GM18511 (cell line): ENCODE measurements around the gene PYM1.
A peak's percentile ranks its signal among the peaks of the same experiment; 100 is the strongest.

Experiments
- ATAC-seq: cut with Tn5 transposase; IDR thresholded peaks from one replicate; pipeline ENCODE4 v1.9.1; 2021; ENCODE audit warnings: mild to moderate bottlenecking, moderate library complexity; ENCODE audit not compliant: unreplicated experiment

The PYM1 gene

GRCh38 chr12:55927588-55928502, at the start of gene PYM1:
Gene PYM1 (minus strand): TSS chr12:55927894. CDS start chr12:55927761, 133 bp downstream.
- peak; percentile 42 for ATAC-seq

- peak; percentile 33 for ATAC-seq
Measured at GRCh38 chr12:55974308-55974730, 46.6 kb upstream of the PYM1 start.

GRCh38 chr12:55973599-55974307, 46.1 kb upstream of the PYM1 start, which contains the start of gene RAB5B:
Gene RAB5B (plus strand): TSS chr12:55974078. CDS start chr12:55986961, 12,883 bp downstream.
- peak; percentile 94 for ATAC-seq

GRCh38 chr12:55972911-55973598, 45.4 kb upstream of the PYM1 start:
- no peak for ATAC-seq

- ATAC-seq: no peak
Measured at GRCh38 chr12:55972456-55972855, 44.8 kb upstream of the PYM1 start.

GRCh38 chr12:55972042-55972441, 44.3 kb upstream of the PYM1 start:
- ATAC-seq: no peak

GRCh38 chr12:55970775-55971174, 43.1 kb upstream of the PYM1 start:
- no peak for ATAC-seq

- ATAC-seq: no peak
Measured at GRCh38 chr12:55969356-55969755, 41.7 kb upstream of the PYM1 start.

- ATAC-seq: peak; percentile 94
Measured at GRCh38 chr12:55966408-55967281, 39.0 kb upstream of the PYM1 start, which contains the start of gene CDK2. Gene CDK2 (plus strand): TSS chr12:55966830. CDS start chr12:55967009, 179 bp downstream.

GRCh38 chr12:55965941-55966407, 38.3 kb upstream of the PYM1 start, which contains the start of gene PMEL:
Gene PMEL (minus strand): TSS chr12:55966042. CDS start chr12:55966011, 31 bp downstream.
- ATAC-seq: peak; percentile 26

- ATAC-seq: no peak
Measured at GRCh38 chr12:55965240-55965639, 37.5 kb upstream of the PYM1 start.

- ATAC-seq: no peak
Measured at GRCh38 chr12:55963760-55964159, 36.1 kb upstream of the PYM1 start.

- ATAC-seq: no peak
Measured at GRCh38 chr12:55957106-55957859, 29.6 kb upstream of the PYM1 start.

GRCh38 chr12:55955800-55956508, 28.3 kb upstream of the PYM1 start:
- ATAC-seq: no peak

- ATAC-seq: no peak
Measured at GRCh38 chr12:55955344-55955743, 27.6 kb upstream of the PYM1 start.

- ATAC-seq: no peak
Measured at GRCh38 chr12:55946553-55946952, 18.9 kb upstream of the PYM1 start.

- no peak for ATAC-seq
Measured at GRCh38 chr12:55942577-55943136, 15.0 kb upstream of the PYM1 start.

GRCh38 chr12:55942055-55942454, 14.4 kb upstream of the PYM1 start:
- no peak for ATAC-seq
